Measurements from ENCODE around the gene GRM8.

GRCh38 chr7:126447984-126448383 lies 804.8 kb downstream of the GRM8 start:
- TF ChIP-seq CTCF (IDR thresholded peaks at IDR 0.05; ENCODE audit: low read depth, low read length, poor library complexity, severe bottlenecking), result no peak
- TF ChIP-seq EZH2phosphoT487 (IDR thresholded peaks at IDR 0.05; ENCODE audit: borderline replicate concordance, low read length), result no peak
